NCI-H2227 treated with DMSO at 0.1 percent for 48 hours (cell line): Measurements from ENCODE around the gene PACSIN3.

Experiments used
- DNase-seq: peaks from one replicate; lab custom pipeline; 2025; lab: John Stamatoyannopoulos, UW

The PACSIN3 gene

GRCh38 chr11:47176328-47177228 is 9.7 kb downstream of the PACSIN3 start, which contains the start of gene ARFGAP2:
Gene ARFGAP2 (minus strand): TSS chr11:47176879. CDS start chr11:47176853, 26 bp downstream.
- peak; percentile 93 for DNase-seq

GRCh38 chr11:47175746-47176327 is 10.4 kb downstream of the PACSIN3 start:
- no peak for DNase-seq

GRCh38 chr11:47172740-47173336 is 13.4 kb downstream of the PACSIN3 start:
- DNase-seq = no peak

- no peak for DNase-seq
Observed at GRCh38 chr11:47171856-47172255, 14.4 kb downstream of the PACSIN3 start.

GRCh38 chr11:47171061-47171838 is 15.0 kb downstream of the PACSIN3 start:
- DNase-seq = no peak

GRCh38 chr11:47166368-47166767 is 19.9 kb downstream of the PACSIN3 start:
- no peak for DNase-seq

- DNase-seq = no peak
Observed at GRCh38 chr11:47165253-47165840, 20.9 kb downstream of the PACSIN3 start.

GRCh38 chr11:47164321-47164720 is 21.9 kb downstream of the PACSIN3 start:
- DNase-seq = no peak

- no peak for DNase-seq
Observed at GRCh38 chr11:47163898-47164297, 22.3 kb downstream of the PACSIN3 start.

GRCh38 chr11:47163193-47163592 is 23.0 kb downstream of the PACSIN3 start:
- DNase-seq = no peak

- DNase-seq = no peak
Observed at GRCh38 chr11:47162426-47162825, 23.8 kb downstream of the PACSIN3 start.

- DNase-seq = no peak
Observed at GRCh38 chr11:47161890-47162289, 24.3 kb downstream of the PACSIN3 start.

GRCh38 chr11:47161134-47161854 is 24.9 kb downstream of the PACSIN3 start:
- DNase-seq = peak; percentile 28

- no peak for DNase-seq
Observed at GRCh38 chr11:47160753-47161133, 25.5 kb downstream of the PACSIN3 start.

GRCh38 chr11:47158242-47158641 is 28.0 kb downstream of the PACSIN3 start:
- no peak for DNase-seq

- DNase-seq = no peak
Observed at GRCh38 chr11:47157805-47158204, 28.4 kb downstream of the PACSIN3 start.

- no peak for DNase-seq
Observed at GRCh38 chr11:47156951-47157350, 29.3 kb downstream of the PACSIN3 start.

GRCh38 chr11:47156333-47156732 is 29.9 kb downstream of the PACSIN3 start:
- DNase-seq = no peak

GRCh38 chr11:47155879-47156278 is 30.4 kb downstream of the PACSIN3 start:
- no peak for DNase-seq

GRCh38 chr11:47154616-47155570 is 31.3 kb downstream of the PACSIN3 start:
- DNase-seq = no peak
